Measurements from ENCODE around the gene ATP9B.
"Not testable (repeated sequence)": the region's sequence is repeated elsewhere in the genome, so short reads cannot be mapped to it uniquely, and the experiment has no call there.

Gene ATP9B

GRCh38 chr18:79302120-79302519 is 232.9 kb downstream of the ATP9B start:
- DNase-seq = no peak

GRCh38 chr18:79305911-79306310 is 236.7 kb downstream of the ATP9B start:
- no peak for DNase-seq

- no peak for DNase-seq
Measured at GRCh38 chr18:79309614-79310358, 240.6 kb downstream of the ATP9B start.

GRCh38 chr18:79314838-79315388 is 245.7 kb downstream of the ATP9B start:
- no peak for DNase-seq

- no peak for DNase-seq
Measured at GRCh38 chr18:79315596-79315995, 246.4 kb downstream of the ATP9B start.

GRCh38 chr18:79317703-79318102 is 248.5 kb downstream of the ATP9B start:
- no peak for DNase-seq

- no peak for DNase-seq
Measured at GRCh38 chr18:79318142-79318673, 249.0 kb downstream of the ATP9B start.

- no peak for DNase-seq
Measured at GRCh38 chr18:79320216-79320850, 251.1 kb downstream of the ATP9B start.

- DNase-seq = no peak
Measured at GRCh38 chr18:79321625-79322405, 252.6 kb downstream of the ATP9B start.

GRCh38 chr18:79322441-79322840 is 253.2 kb downstream of the ATP9B start:
- DNase-seq = no peak

- no peak for DNase-seq
Measured at GRCh38 chr18:79323471-79323870, 254.3 kb downstream of the ATP9B start.

GRCh38 chr18:79326413-79327198 is 257.4 kb downstream of the ATP9B start:
- no peak for DNase-seq

GRCh38 chr18:79327199-79327721 is 258.1 kb downstream of the ATP9B start:
- no peak for DNase-seq

GRCh38 chr18:79327915-79328314 is 258.7 kb downstream of the ATP9B start:
- not testable (repeated sequence) for DNase-seq

GRCh38 chr18:79328887-79329286 is 259.7 kb downstream of the ATP9B start:
- no peak for DNase-seq

- DNase-seq = no peak
Measured at GRCh38 chr18:79329786-79330185, 260.6 kb downstream of the ATP9B start.

GRCh38 chr18:79332646-79333045 is 263.5 kb downstream of the ATP9B start:
- DNase-seq = no peak

GRCh38 chr18:79333046-79333445 is 263.9 kb downstream of the ATP9B start:
- DNase-seq = no peak

- no peak for DNase-seq
Measured at GRCh38 chr18:79334496-79335233, 265.5 kb downstream of the ATP9B start.

- no peak for DNase-seq
Measured at GRCh38 chr18:79335833-79336360, 266.7 kb downstream of the ATP9B start.

GRCh38 chr18:79336556-79337142 is 267.5 kb downstream of the ATP9B start:
- DNase-seq = no peak
